Body of pancreas (tissue), 4 donors: ENCODE data around the gene ARHGAP6. TPM values are rescaled to one million over a fixed set of nuclear protein-coding genes. Genes with fewer than 3 reads are reported as not detected.

Experiments
- ATAC-seq: fragments of 150-250 bp; one replicate; pipeline ENCODE4 v1.9.1; 2016
- DNase-seq, 4 donors: peaks; one replicate each; pipeline ENCODE4 v3.0.0-alpha.2; 2019
- H3K27ac ChIP-seq, 4 donors: fragments of 200-600 bp; sonication (generic); 1 replicate in 3 of 4; 2 replicates in 1 of 4; pipeline versions ENCODE4 v1.5.1 to v1.6.1; 2016 to 2019; ENCODE audit warnings: mild to moderate bottlenecking in 1 of 4, mixed read lengths in 1 of 4, moderate library complexity in 1 of 4
- H3K27me3 ChIP-seq, 2 donors: fragments of 200-600 bp; sonication (generic); one replicate each; pipeline ENCODE4 v1.6.0; 2016; ENCODE audit warnings: mild to moderate bottlenecking in 1 of 2
- H3K36me3 ChIP-seq, 2 donors: fragments of 200-600 bp; sonication (generic); replicated peaks in 1 of 2; 2 replicates each; pipeline ENCODE4 v1.5.1; 2016; ENCODE audit warnings: low read depth in 2 of 2; ENCODE audit not compliant: insufficient read depth in 1 of 2
- H3K4me1 ChIP-seq: fragments of 200-600 bp; sonication (generic); one replicate; pipeline ENCODE4 v1.6.0; 2016
- H3K4me3 ChIP-seq, 2 donors: fragments of 200-600 bp; sonication (generic); 1 replicate in 1 of 2; 2 replicates in 1 of 2; pipeline ENCODE4 v1.5.1; 2016 to 2019
- H3K9me3 ChIP-seq, 3 donors: fragments of 200-600 bp; sonication (generic); 1 replicate in 2 of 3; 2 replicates in 1 of 3; pipeline ENCODE4 v1.5.1; 2016
- POLR2A ChIP-seq, 3 donors: fragments of 450-650 bp; IDR thresholded peaks; one replicate each; pipeline ENCODE4 v1.6.1; 2016; ENCODE audit warnings: antibody characterized with exemption in 3 of 3, mild to moderate bottlenecking in 2 of 3
- WGBS, 2 donors: methylation state at CpG; one replicate each; pipeline ENCODE4 v1.1.5; 2017; 5-methylcytosine and 5-hydroxymethylcytosine counted together
- intact Hi-C: fragments of 100-400 bp; cut with DNase I; formaldehyde crosslinking; loops from one replicate; pipeline ENCODE4 v1.15.1; 2023
- total RNA-seq, 2 donors: library from RNA; depleted of rRNA; stranded (reverse); fragments of >200 nt; gene quantifications; one replicate each; pipeline ENCODE4 v1.1.0, GENCODE V29; 2016
- TF ChIP-seq, protein P1 (sequence below), 7 experiments: fragments of 450-650 bp in 4 of 7; fragments of 200-600 bp in 3 of 7; sonication (generic) in 3 of 7; IDR thresholded peaks; one replicate each; pipeline ENCODE4 v1.5.1; 2016 to 2019; ENCODE audit warnings: antibody characterized with exemption in 7 of 7

ARHGAP6 gene
- total RNA-seq, 2 donors from 2014 or later: 2.3 to 10.9 TPM

DNA sequence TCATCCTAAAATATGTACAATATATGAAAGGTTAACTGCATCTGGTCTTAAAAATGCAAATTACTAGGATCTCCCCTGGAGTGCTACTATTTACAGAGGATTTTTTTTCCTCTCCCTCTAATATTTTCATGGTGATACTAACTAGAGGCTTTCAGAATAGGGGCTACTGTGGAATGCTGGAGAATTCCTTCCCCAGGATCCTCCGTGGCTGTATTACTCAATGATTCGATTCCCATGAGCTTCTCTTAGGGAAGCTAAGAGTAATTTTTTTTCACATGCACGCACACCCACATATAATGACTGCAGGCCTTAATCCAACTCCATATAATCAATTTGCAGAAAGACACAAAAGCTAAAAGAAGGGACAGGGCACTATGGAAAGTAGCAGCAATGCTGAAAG is 184.7 kb downstream of the ARHGAP6 start:
- Histone ChIP-seq H3K27ac (no peak overlapping the region), H3K4me3 (no peak overlapping the region), H3K27me3 (no peaks in the 10 kb centered on the region), H3K9me3 (no peaks in the 10 kb centered on the region), H3K4me1 (no peaks in the 10 kb centered on the region), H3K36me3 (no peaks in the 10 kb centered on the region)
- DNase-seq (no peak), ATAC-seq (no peak)
- TF ChIP-seq POLR2A (IDR thresholded peaks at IDR 0.05): no peak
- TF ChIP-seq, protein P1, sequence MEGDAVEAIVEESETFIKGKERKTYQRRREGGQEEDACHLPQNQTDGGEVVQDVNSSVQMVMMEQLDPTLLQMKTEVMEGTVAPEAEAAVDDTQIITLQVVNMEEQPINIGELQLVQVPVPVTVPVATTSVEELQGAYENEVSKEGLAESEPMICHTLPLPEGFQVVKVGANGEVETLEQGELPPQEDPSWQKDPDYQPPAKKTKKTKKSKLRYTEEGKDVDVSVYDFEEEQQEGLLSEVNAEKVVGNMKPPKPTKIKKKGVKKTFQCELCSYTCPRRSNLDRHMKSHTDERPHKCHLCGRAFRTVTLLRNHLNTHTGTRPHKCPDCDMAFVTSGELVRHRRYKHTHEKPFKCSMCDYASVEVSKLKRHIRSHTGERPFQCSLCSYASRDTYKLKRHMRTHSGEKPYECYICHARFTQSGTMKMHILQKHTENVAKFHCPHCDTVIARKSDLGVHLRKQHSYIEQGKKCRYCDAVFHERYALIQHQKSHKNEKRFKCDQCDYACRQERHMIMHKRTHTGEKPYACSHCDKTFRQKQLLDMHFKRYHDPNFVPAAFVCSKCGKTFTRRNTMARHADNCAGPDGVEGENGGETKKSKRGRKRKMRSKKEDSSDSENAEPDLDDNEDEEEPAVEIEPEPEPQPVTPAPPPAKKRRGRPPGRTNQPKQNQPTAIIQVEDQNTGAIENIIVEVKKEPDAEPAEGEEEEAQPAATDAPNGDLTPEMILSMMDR (IDR thresholded peaks at IDR 0.05): no peak
- WGBS, 2 donors: 50 to 68% methylated on average over 3 of the region's 3 CpGs
- intact Hi-C loops: no loop called here

DNA sequence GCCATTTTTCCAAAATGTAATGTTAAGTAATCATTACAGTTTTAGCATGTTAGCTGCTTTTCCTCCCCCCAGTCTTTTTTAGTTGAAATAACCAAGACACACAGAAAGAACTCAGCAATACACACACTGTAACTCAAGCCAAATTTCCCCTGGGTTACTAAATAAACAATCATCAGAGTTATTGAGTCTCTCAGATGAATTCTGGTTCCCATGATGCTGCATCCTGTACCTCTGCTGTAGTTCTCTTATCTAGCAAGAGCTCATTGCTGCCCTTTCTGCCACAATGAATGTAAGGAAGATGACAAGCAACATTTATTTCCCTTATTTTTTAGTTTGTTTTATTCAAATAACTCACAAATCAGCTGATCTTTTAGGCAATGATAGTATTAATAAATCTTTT is 185.1 kb downstream of the ARHGAP6 start:
- Histone ChIP-seq H3K27me3 (no peaks in the 10 kb centered on the region), H3K4me1 (no peaks in the 10 kb centered on the region), H3K9me3 (no peaks in the 10 kb centered on the region), H3K27ac (no peak overlapping the region), H3K36me3 (no peaks in the 10 kb centered on the region), H3K4me3 (no peak overlapping the region)
- no peak for TF ChIP-seq POLR2A (IDR thresholded peaks at IDR 0.05)
- TF ChIP-seq, protein P1 (IDR thresholded peaks at IDR 0.05): no peak
- ATAC-seq: no peak
- intact Hi-C loops: no loop called here
- DNase-seq: no peak

DNA sequence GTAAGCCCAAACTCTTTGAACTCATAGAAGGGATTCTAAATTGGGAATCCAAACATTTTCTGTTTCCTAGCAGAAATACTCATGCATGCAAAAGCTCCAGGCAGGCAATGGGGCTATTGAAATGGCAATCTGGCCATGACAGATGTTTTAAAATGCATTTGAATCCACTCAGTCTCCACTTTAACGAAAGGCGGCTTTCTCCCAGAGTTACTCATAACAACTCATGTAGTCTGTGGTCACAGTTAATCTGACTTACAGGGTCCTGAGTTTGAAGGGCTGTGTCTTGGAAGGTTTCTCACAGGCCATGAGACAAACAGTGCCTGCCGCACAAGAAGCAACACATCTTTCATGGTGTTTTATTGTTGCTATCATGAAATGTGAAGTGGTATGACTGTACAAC is 186.8 kb downstream of the ARHGAP6 start:
- Histone ChIP-seq H3K4me3 (no peak overlapping the region), H3K27ac (no peak overlapping the region), H3K36me3 (no peaks in the 10 kb centered on the region), H3K9me3 (no peaks in the 10 kb centered on the region), H3K27me3 (no peaks in the 10 kb centered on the region), H3K4me1 (no peaks in the 10 kb centered on the region)
- TF ChIP-seq, protein P1 (IDR thresholded peaks at IDR 0.05): no peak
- no peak for TF ChIP-seq POLR2A (IDR thresholded peaks at IDR 0.05)
- 58 to 67% methylated on average over 2 to 3 of the region's 3 CpGs for WGBS, 2 donors
- no peak for DNase-seq
- ATAC-seq: no peak
- intact Hi-C loops: no loop called here

DNA sequence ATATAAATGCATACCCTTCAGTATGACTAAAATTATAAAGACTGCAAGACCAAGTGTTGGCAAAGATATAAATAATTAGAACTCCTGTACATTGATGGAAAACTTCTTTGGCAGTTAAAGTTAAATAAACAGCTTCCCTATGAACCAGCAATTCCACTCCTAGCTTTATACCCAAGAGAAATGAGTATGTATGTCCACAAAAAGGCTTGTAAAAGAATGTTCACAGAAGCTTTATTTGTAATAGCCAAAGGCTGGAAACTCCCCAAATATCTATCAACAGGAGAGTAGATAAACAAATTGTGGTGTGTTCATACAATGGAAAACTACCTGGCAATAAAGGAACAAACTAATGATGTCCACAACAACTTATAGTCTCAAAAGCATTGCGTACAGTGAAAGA is 187.7 kb downstream of the ARHGAP6 start:
- H3K9me3 ChIP-seq: no peaks in the 10 kb centered on the region
- no peak for DNase-seq
- intact Hi-C loops: no loop called here
- H3K36me3 ChIP-seq: no peaks in the 10 kb centered on the region
- ATAC-seq: no peak
- no peaks in the 10 kb centered on the region for H3K27me3 ChIP-seq
- no peak overlapping the region for H3K27ac ChIP-seq
- H3K4me1 ChIP-seq: no peaks in the 10 kb centered on the region
- 92 to 94% methylated on average over 1 of the region's 1 CpG for WGBS, 2 donors
- TF ChIP-seq, protein P1 (IDR thresholded peaks at IDR 0.05): no peak
- no peak for TF ChIP-seq POLR2A (IDR thresholded peaks at IDR 0.05)
- H3K4me3 ChIP-seq: no peak overlapping the region

DNA sequence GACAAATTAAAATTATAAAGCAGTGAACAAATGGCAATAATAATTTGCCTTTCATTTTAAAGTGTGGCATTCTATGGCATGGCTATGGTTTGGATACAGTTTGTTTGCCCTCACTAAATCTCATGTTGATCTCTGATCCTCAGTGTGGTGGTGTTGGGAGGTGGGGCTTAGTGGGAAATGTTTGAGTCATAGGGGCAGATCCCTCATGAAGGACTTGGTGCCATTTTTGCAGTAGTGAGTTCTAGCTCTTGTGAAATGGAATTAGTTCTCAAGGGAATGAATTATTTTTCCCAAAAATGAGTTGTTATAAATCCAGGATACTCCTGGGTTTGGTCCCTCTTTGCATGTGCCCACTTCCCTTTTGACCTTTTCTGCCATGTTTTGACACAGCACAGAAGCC is 191.1 kb downstream of the ARHGAP6 start:
- Histone ChIP-seq H3K27ac (no peak overlapping the region), H3K4me3 (no peak overlapping the region), H3K4me1 (peaks cover 7% of the 10 kb centered on the region), H3K9me3 (no peaks in the 10 kb centered on the region), H3K27me3 (no peaks in the 10 kb centered on the region), H3K36me3 (no peaks in the 10 kb centered on the region)
- no peak for DNase-seq
- intact Hi-C loops: no loop called here
- TF ChIP-seq, protein P1 (IDR thresholded peaks at IDR 0.05): no peak
- TF ChIP-seq POLR2A (IDR thresholded peaks at IDR 0.05): no peak
- no peak for ATAC-seq
